Inferior parietal cortex (tissue), 1 donor: ENCODE measurements around the gene SPINK14.
A peak's percentile ranks its signal among the peaks of the same experiment; 100 is the strongest.

Experiments
- DNase-seq: peaks from one replicate; pipeline ENCODE4 v3.0.0-alpha.2; 2016; ENCODE audit errors: extremely low spot score

SPINK14 gene

DNA sequence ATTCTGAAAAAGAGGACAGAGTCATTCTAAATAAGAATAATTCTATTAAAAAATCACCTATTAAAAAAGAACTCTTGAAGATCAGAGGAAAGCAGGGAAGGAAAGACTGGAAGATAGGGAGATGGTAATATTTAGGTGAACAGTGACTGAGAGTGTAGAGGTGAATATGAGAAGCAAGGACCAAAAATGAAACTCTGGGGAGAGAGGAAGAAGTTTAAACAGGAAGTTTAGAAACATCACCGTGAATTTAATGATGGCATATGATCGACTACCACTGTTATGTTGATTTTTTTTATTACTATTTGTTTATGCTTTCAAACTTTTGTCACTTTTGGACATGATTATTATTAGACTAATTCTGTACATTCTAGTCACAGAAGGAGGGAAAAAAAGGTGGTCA lies 32.8 kb downstream of the SPINK14 start:
- no peak for DNase-seq

DNA sequence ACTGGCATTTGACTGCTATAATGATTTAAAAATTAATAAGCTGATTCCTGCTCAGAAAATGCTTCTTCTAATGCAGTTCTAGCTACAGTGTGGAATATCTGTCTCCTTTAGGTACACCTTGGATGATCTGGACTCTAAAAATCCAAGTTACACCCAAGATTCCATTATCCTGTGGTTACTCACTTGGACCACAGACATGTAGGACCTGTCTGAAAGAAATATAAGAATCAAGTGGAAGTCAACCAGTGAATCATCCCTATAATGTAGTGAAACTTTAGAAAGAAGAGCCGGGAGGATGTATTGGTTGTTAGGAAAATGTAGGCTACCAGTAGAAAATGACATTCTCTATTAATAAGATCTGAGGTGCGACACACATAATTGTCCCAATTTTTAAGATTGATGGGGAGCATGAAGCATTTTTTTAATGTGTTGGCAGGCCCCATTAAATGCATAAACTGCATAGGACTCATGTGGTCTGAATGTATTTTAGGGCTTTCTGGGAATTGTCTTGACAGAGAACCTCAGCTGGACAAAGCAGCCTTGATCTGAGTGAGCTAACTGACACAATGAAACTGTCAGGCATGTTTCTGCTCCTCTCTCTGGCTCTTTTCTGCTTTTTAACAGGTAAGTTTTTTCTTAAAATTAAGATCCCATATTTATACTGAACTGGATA lies 34.3 kb downstream of the SPINK14 start, which contains the start of gene SPINK6:
Gene SPINK6 (plus strand): TSS at position 512 of the 673 bp plus-strand sequence. CDS start 55 bp downstream, at position 567.
- DNase-seq, result no peak

DNA sequence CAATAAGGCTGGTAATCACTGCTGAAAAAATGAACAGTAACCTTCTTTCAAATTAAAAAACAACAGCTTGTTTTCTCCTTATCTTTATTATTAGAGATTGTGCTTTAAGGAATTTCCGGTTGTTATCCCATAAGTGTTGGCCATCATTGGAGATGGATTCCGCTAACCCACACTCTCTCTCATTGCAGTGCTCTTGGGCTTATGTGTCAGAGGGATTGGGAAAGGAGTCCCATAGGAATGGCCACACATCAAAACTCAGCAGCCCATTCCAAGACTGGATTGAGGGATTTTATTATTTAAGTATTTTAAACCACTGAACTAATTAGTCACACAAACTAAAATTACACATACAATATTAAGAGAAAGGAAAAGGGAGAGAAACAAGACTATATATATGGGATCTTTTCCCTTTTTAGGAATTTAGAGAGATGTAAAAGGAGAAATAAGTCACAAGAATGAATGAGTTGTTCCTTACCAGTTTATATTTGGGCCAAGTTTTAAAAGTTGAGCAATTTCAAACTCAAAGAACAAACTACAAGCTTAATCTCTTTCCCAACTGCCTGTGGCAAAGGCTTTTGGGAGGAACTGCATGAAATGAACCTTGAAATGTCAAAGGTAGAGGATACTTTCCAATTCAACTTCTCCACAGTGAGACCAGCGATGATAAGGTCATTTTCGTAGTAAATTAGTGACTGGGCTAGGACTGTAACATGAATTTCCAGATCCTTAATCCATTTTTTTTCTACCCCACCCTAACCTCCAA lies 36.9 kb downstream of the SPINK14 start:
- DNase-seq, result no peak

DNA sequence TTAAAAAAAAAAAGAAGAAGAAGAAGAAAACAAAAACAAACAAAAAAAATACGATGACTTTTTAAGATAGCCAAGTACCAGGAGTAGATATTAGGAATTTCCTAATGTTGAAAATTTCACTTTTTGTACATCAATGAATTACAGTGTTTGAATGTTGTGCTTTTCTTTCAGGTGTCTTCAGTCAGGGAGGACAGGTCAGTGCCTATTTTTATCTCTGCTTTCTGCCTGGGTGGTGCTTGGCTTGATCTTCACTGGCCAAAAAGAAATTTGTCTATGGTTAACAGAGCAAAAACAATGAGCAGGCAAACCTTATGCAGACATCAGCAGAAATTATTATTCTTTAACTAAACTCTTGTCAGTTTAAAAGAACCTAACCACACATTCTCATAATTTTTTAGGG lies 37.5 kb downstream of the SPINK14 start:
- no peak for DNase-seq

DNA sequence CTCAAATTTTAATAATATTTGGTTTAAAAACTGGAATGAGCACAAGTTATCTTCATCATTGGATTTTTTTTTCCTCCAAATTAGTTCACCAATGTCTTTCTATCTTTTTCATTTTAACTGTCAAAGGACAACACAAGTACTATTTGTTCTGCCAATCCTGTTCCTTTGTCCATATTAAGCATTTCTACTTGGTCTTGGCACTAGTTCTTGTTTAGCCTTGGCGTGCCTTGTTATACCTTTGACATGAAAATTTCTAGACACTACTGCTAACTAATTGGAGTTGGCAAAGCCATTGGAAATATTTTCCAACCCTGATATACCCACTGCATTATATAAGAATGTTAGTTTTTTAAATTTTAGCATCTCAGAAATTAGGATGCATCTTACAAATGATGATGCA lies 38.3 kb downstream of the SPINK14 start:
- DNase-seq, result peak; percentile 2

DNA sequence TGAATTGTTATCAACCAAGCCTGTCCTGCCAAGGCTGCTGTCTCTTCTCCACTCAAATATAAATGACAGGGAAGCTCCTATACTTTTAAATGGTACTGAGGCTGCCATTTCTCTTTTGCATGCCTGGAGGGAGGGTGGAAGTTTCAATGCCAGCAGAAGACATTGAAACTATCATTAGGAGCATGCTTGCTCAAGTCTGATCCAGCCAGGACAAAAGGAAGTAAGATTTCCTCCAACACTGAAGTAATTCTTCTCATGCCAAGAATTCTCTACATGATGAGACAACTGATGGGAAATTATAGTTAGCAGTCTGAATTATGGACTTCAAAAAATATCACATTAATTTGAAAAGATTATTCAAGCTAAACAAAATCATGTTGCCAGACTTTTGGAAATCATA lies 39.9 kb downstream of the SPINK14 start:
- no peak for DNase-seq

DNA sequence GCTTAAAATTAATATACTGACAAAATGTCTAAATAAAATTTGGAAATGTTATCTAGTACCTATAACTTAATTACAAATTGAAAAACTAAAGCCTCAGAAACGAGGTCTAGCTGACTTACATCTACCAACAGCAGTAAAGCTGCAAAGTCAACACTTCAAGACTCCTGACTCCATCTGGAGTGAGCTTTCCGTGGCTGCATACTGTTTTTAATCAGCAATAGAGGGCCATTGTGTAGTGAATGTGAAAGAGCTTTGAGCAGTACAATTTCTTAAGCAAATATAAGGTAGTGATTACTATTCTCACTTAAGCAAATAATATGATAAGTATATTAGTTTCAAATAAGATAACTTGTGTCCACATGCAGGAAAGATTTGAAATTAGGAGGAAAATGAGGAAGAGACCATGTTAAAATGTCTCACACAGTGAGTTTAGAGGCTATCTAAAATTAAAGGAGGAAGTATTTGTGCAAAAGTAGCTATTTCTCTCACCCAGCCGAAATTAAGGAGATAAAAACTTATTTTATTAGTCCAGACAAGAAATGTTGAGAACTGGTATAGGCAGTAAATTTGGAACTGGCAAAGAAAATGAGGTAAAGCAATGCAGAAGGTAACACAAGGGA lies 40.9 kb downstream of the SPINK14 start:
- DNase-seq, result no peak

DNA sequence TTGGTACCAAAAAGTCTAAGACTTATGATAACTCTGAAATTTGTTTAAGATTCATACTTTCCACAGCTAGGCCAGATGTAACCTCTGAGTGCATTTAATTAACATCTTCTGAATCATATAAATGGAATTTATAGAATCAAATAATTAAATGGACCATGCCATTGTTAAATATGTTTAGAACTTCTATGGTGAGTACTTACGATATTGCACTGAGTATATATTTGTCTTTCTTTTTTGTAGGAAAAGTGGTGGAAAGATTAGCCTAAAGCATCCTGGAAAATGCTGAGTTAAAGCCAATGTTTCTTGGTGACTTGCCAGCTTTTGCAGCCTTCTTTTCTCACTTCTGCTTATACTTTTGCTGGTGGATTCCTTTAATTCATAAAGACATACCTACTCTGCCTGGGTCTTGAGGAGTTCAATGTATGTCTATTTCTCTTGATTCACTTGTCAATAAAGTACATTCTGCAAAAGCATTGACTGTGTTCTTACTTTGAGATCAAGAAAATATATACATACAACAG lies 46.4 kb downstream of the SPINK14 start:
- DNase-seq, result no peak

DNA sequence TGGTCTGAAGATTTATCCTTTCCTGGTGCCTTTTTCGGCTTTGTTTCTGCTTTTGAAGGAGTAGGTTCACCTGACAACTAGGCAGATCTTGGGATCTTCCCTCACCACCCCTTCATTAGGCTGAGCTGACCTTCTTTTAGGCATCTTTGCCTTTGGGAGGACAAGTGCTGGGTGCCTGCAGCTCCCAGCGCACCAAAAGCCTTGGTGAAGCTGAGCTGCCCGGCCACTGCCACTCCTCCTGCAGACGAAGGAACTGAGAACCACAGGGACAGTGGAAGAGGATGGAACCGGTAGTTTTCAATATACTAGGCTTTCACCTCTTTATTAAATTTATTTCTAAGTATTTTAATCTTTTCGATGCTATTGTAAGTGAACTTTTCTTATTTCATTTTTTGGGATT lies 53.2 kb downstream of the SPINK14 start:
- DNase-seq, result no peak

DNA sequence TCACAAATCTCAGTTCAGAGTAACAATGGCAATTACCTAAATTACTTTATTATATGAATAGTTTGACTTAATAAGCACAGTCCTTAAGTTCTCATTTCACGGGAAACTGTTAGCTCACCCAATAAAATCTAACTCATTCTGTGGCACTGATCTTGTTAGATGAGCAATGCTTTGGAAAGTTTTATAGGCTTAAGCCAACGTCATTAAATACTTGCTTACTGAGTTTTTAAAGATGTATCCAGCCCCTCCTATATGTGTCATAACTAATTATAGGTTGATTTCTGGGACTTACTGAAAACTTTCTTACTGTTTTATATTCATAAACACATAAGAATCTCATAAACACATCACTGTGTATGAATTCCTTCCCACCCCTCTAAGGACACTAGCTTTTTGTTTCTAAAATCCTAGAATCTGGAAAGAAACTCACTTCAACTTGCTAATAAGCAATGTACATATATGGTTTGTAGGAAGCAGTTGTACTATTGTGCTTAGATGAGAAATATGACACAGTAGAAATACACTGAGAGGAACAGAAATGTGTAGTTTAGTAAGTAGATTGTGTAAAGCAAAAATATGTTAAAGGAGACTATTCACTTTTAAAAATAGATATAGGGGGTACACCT lies 55.9 kb downstream of the SPINK14 start:
- DNase-seq, result no peak
